AG09309 (cell line): Measurements from ENCODE around the gene TGFBR3L.

ENCODE experiments used
- DNase-seq: peaks from one replicate; pipeline ENCODE4 v3.0.0-alpha.2; 2010; ENCODE audit warnings: low read depth
- H3K4me3 ChIP-seq: 2 replicates; pipeline ENCODE4 v1.5.1; 2011; ENCODE audit warnings: mild to moderate bottlenecking, low read depth, low read length, moderate library complexity; ENCODE audit not compliant: control insufficient read depth
- CTCF ChIP-seq: IDR thresholded peaks from 2 replicates; pipeline ENCODE4 v1.5.1; 2011; ENCODE audit warnings: mild to moderate bottlenecking, low read depth, low read length, inconsistent platforms; ENCODE audit not compliant: insufficient read depth, control insufficient read depth; ENCODE audit errors: missing control alignments

TGFBR3L gene

GRCh38 chr19:7881910-7882309, 32.7 kb upstream of the TGFBR3L start:
- H3K4me3 ChIP-seq, result no peak overlapping the region
- TF ChIP-seq CTCF, result no peak
- no peak for DNase-seq

GRCh38 chr19:7883105-7883504, 31.5 kb upstream of the TGFBR3L start:
- no peak overlapping the region for H3K4me3 ChIP-seq
- DNase-seq, result no peak
- TF ChIP-seq CTCF, result no peak

DNA sequence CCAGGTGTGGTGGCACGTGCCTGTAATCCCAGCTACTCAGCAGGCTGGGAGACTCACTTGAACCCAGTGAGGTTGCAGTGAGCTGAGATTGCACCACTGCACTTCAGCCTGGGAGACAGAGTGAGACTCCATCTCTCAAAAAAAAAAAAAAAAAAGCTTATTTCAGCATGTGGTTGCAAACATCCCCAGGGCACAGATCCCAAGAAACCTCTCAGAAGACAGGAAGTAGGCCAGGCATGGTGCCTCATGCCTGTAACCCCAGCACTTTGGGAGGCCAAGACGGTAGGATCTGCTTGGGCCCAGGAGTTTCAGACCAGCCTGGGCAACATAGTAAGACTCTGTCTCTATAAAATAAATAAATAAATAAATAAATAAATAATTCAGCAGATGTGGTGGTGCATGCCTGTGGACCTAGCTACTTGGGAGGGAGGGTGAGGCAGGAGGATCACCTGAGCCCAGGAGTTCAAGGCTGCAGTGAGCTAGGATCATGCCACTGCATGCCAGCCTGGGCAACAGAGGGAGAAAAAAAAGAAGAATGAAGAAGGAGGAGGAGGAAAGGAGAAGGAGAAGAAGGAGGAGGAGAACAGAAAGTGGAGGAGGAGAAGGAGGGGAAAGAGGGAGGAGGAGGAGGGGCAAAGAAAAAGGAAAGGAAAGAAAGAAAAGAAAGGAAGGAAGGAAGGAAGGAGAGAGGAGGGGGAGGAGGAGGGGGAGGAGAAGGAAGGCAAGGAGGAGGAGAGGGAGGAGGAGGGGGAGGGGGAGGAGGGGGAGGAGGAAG, 30.6 kb upstream of the TGFBR3L start:
- H3K4me3 ChIP-seq, result no peak overlapping the region
- DNase-seq, result peak; percentile 24
- no peak for TF ChIP-seq CTCF

DNA sequence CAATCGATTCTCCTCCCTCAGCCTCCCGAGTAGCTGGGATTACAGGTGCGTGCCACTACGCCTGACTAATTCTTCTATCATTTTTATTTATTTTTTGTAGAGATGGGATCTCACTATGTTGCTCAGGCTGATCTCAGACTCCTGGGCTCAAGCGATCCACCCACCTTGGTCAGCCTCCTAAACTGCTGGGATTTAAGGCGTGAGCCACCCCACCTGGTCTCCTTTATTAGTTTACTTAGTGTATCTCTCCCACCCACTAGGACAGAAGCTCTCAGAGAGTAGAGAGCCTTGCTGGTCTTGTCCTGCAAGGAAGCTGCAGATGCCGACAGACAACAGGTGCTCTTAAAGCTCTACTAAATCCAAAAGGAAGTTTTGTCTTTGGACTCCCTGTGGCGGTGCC, 28.8 kb upstream of the TGFBR3L start:
- DNase-seq, result no peak
- H3K4me3 ChIP-seq, result no peak overlapping the region
- no peak for TF ChIP-seq CTCF

- TF ChIP-seq CTCF, result no peak
- DNase-seq, result no peak
- peak overlapping the region; percentile 95; the same call in 1 of the 2 replicates for H3K4me3 ChIP-seq
Observed at GRCh38 chr19:7887408-7888144, 27.1 kb upstream of the TGFBR3L start.

DNA sequence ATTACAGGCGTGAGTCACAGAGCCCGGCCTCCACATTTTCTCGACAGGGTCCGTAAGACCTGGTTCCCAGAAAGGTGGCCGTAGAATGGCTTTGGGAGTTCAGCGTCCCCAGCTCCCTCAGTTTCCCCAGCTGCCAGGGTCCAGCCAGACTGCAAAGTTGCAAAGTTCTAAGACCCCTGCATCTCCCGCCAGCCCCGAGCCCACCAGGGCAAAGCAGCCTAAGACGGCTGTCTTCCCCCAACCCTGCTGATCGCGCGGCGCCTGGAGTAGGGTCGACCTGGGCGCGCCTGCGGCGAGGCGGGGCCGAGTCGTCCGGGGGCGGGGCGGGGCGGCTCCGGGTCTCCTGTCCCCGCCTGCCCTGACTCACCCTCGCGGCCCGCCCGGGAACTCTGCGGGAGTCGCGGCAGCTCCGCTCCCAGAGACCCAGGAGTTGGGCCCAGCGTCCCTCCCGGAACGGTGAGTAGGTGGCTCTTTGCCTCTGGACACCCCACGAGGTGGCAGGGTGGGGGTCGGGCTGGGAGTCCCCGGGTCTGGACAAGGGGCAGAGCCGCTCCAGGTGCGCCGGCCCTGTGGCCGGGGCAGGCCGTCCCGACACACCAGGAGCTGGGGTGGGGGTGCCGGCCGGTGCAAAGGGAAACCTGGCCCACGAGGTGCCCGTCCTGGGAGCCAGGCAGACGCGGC, 26.3 kb upstream of the TGFBR3L start, which contains the start of gene LRRC8E:
Gene LRRC8E, plus strand, starts transcription at position 366 of the 681 bp plus-strand sequence. CDS start 7,094 bp downstream, outside the sequence.
- DNase-seq, result no peak
- H3K4me3 ChIP-seq, result peak within 1 kb of the TSS; percentile 95

More for the DNA sequence above, 26.3 kb upstream of the TGFBR3L start, which contains the start of gene LRRC8E:
- TF ChIP-seq CTCF, result no peak
